K562 (cell line): Measurements from ENCODE around the gene PIK3C2B. TPM values are rescaled to one million over a fixed set of nuclear protein-coding genes. Genes with fewer than 3 reads are reported as not detected.

Experiments
- ATAC-seq: fragments of 200-7000 bp; cut with Tn5 transposase; 3 replicates; pipeline ENCODE4 v1.9.1; 2020; ENCODE audit warnings: moderate library complexity
- BruUV-seq: library from RNA; stranded (reverse); fragments of 400-500 nt; replicated peaks from 2 replicates; lab custom pipeline; 2021; lab: Mats Ljungman, UMichigan
- CTCF ChIA-PET: fragments of 300-600 bp; formaldehyde crosslinking; extraction: SDS; loops from one replicate; lab custom pipeline; 2021; ENCODE audit warnings: low intra/inter-chr PET ratio; lab: Yijun Ruan, JAX
- POLR2A ChIA-PET: fragments of 300-600, 350-650 bp; sonication (Branson Sonifier 250); formaldehyde crosslinking; extraction: SDS; loops from one replicate; lab custom pipeline; 2021; ENCODE audit warnings: antibody characterized with exemption, inconsistent platforms; lab: Yijun Ruan, JAX
- DNase-seq, 4 experiments: peaks; one replicate each; pipeline versions ENCODE4 v3.0.0 to v3.0.0-alpha.2; 2011 to 2018; ENCODE audit warnings: low spot score in 3 of 4, mixed read lengths in 3 of 4; ENCODE audit errors: extremely low read depth in 1 of 4
- FAIRE-seq: peaks from 2 replicates; lab custom pipeline; 2011; peaks lifted over from hg19 to GRCh38; lab: Jason Lieb, UNC
- H2AFZ ChIP-seq: 2 replicates; pipeline ENCODE4 v1.6.0; 2011; ENCODE audit warnings: low read depth, low read length, control low read depth, inconsistent platforms
- H3K27ac ChIP-seq: fragments of 200-600 bp; 3 replicates; pipeline ENCODE4 v1.8.0; 2011; ENCODE audit warnings: low read depth, mild to moderate bottlenecking, control low read depth, inconsistent platforms, low read length, moderate library complexity, mixed read lengths; ENCODE audit errors: extremely low read depth
- H3K27me3 ChIP-seq, 2 experiments: fragments of 300-600 bp in 1 of 2; 2 replicates in 1 of 2; 3 replicates in 1 of 2; pipeline versions ENCODE4 v1.6.0 to v1.8.0; 2011; ENCODE audit warnings: inconsistent platforms in 2 of 2, low read length in 2 of 2, mild to moderate bottlenecking in 1 of 2, mixed read lengths in 1 of 2, moderate library complexity in 1 of 2; ENCODE audit not compliant: control insufficient read depth in 2 of 2, insufficient read depth in 2 of 2
- H3K36me3 ChIP-seq: fragments of 300-600 bp; 3 replicates; pipeline ENCODE4 v1.8.0; 2011; ENCODE audit warnings: mild to moderate bottlenecking, low read length, inconsistent platforms; ENCODE audit not compliant: control insufficient read depth, insufficient read depth
- H3K4me1 ChIP-seq, 2 experiments: fragments of 200-600 bp in 1 of 2; replicated peaks in 1 of 2; 2 replicates in 1 of 2; 3 replicates in 1 of 2; pipeline versions ENCODE4 v1.5.1 to v1.8.0; 2011; ENCODE audit warnings: inconsistent platforms in 2 of 2, low read length in 2 of 2, mild to moderate bottlenecking in 1 of 2, mixed read lengths in 1 of 2, moderate library complexity in 1 of 2; ENCODE audit not compliant: control insufficient read depth in 2 of 2, insufficient read depth in 2 of 2
- H3K4me2 ChIP-seq: 2 replicates; pipeline ENCODE4 v1.6.1; 2011; ENCODE audit warnings: low read length, control low read depth, inconsistent platforms, mixed read lengths; ENCODE audit not compliant: insufficient read depth
- H3K4me3 ChIP-seq: fragments of 200-600 bp; sonication (generic), shearing (Covaris generic); 2 replicates; pipeline ENCODE4 v1.5.1; 2016; ENCODE audit warnings: control low read depth, inconsistent platforms
- H3K79me2 ChIP-seq: fragments of 200-600 bp; 3 replicates; pipeline ENCODE4 v1.8.0; 2011; ENCODE audit warnings: low read length, inconsistent platforms; ENCODE audit not compliant: control insufficient read depth, insufficient read depth
- H3K9ac ChIP-seq, 2 experiments: 2 replicates each; pipeline versions ENCODE4 v1.6.0 to v1.6.1; 2011; ENCODE audit warnings: low read depth in 2 of 2, low read length in 2 of 2, control low read depth in 1 of 2, inconsistent platforms in 1 of 2, mild to moderate bottlenecking in 1 of 2, mixed read lengths in 1 of 2; ENCODE audit not compliant: insufficient read depth in 1 of 2
- H3K9me1 ChIP-seq: one replicate; pipeline ENCODE4 v1.6.0; 2011; ENCODE audit warnings: inconsistent platforms, mild to moderate bottlenecking, low read length, moderate library complexity; ENCODE audit not compliant: control insufficient read depth, insufficient read depth
- H3K9me3 ChIP-seq: replicated peaks from 2 replicates; pipeline ENCODE4 v1.5.1; 2011; ENCODE audit warnings: low read depth, low read length, inconsistent platforms; ENCODE audit not compliant: control insufficient read depth, insufficient read depth
- H4K20me1 ChIP-seq: replicated peaks from 2 replicates; pipeline ENCODE4 v1.6.1; 2011; ENCODE audit warnings: low read length, inconsistent platforms, mixed read lengths; ENCODE audit not compliant: control insufficient read depth, insufficient read depth
- CHD4 ChIP-seq: fragments of 200-600 bp; sonication (generic); IDR thresholded peaks from 3 replicates; pipeline ENCODE4 v1.6.1; 2012; ENCODE audit warnings: low read depth, mild to moderate bottlenecking, mixed read lengths, low read length, inconsistent platforms; ENCODE audit not compliant: insufficient read depth, insufficient replicate concordance, poor library complexity, severe bottlenecking
- FOSL1 ChIP-seq: fragments of 200-800 bp; sonication (Bioruptor generic); conservative IDR thresholded peaks from 2 replicates; pipeline ENCODE4 v1.6.1; 2016; ENCODE audit warnings: missing genetic modification characterization, missing compliant biosample characterization
- GABPB1 ChIP-seq: sonication (generic); formaldehyde crosslinking; IDR thresholded peaks from 2 replicates; pipeline ENCODE4 v1.8.0; 2022; ENCODE audit warnings: mild to moderate bottlenecking, missing genetic modification reagents
- JUN ChIP-seq, 2 experiments: sonication (generic) in 1 of 2; formaldehyde crosslinking in 1 of 2; IDR thresholded peaks; 2 replicates each; pipeline versions ENCODE4 v1.6.1 to v1.8.0; 2012 to 2022; ENCODE audit warnings: borderline replicate concordance in 2 of 2, mild to moderate bottlenecking in 2 of 2, improper control_type of control experiment in 1 of 2, low read depth in 1 of 2, low read length in 1 of 2, missing genetic modification reagents in 1 of 2
- PML ChIP-seq: IDR thresholded peaks from 2 replicates; pipeline ENCODE4 v1.6.1; 2012; ENCODE audit warnings: low read length, inconsistent platforms
- SNIP1 ChIP-seq: fragments of 450-650 bp; IDR thresholded peaks from 2 replicates; pipeline ENCODE4 v1.7.1; 2017; ENCODE audit warnings: low read depth, mild to moderate bottlenecking
- TBL1XR1 ChIP-seq, 2 experiments: IDR thresholded peaks; 2 replicates each; pipeline ENCODE4 v1.6.1; 2012; ENCODE audit warnings: improper control_type of control experiment in 2 of 2, low read length in 2 of 2, mild to moderate bottlenecking in 1 of 2
- ZNF551 ChIP-seq: fragments of 250-450 bp; sonication (Bioruptor Pico); IDR thresholded peaks from 2 replicates; pipeline ENCODE4 v1.5.0; 2021; ENCODE audit warnings: mild to moderate bottlenecking, moderate library complexity
- ZNF766 ChIP-seq: fragments of 200-800 bp; sonication (Bioruptor generic); conservative IDR thresholded peaks from 2 replicates; pipeline ENCODE4 v1.6.1; 2016; ENCODE audit warnings: missing genetic modification characterization, missing compliant biosample characterization
- ZNF785 ChIP-seq: fragments of 250-450 bp; sonication (Bioruptor Pico); IDR thresholded peaks from 2 replicates; pipeline ENCODE4 v1.4.0; 2020; ENCODE audit warnings: mild to moderate bottlenecking
- WGBS: fragments of 100-300 bp; shearing (Covaris generic); methylation state at CpG from one replicate; pipeline ENCODE4 v1.1.6; 2016; ENCODE audit warnings: low coverage, mixed read lengths; ENCODE audit not compliant: insufficient coverage; ENCODE audit errors: missing lambda C conversion rate; 5-methylcytosine and 5-hydroxymethylcytosine counted together
- in situ Hi-C: fragments of 300-500 bp; cut with MboI; formaldehyde crosslinking; loops from 4 replicates; pipeline ENCODE4 v1.15.0; 2018; ENCODE audit warnings: inconsistent platforms, mixed read lengths
- intact Hi-C: fragments of 100-400 bp; cut with micrococcal nuclease; formaldehyde crosslinking; loops from 2 replicates; pipeline ENCODE4 v1.14.2; 2022
- polyA plus RNA-seq, 8 experiments: library from polyadenylated mRNA; depleted of rRNA in 4 of 8; stranded (reverse) in 5 of 8; unstranded in 3 of 8; fragments of >200 nt; fragmentation: Nextera tagmentation in 2 of 8; fragmentation: Illumina TruSeq in 1 of 8; extraction: Ambion mirVana in 2 of 8; extraction: Trizol in 1 of 8; gene quantifications; 2 replicates each; pipeline versions ENCODE4 v1.2.1 to v1.2.3, GENCODE V29; 2011 to 2014; ENCODE audit warnings: inconsistent platforms in 1 of 8, missing spikeins in 1 of 8
- total RNA-seq, 7 experiments: library from RNA; depleted of rRNA in 6 of 7; stranded (reverse); fragments of >200 nt in 6 of 7; fragmentation: Illumina TruSeq in 2 of 7; extraction: Trizol in 2 of 7; gene quantifications; 2 replicates each; pipeline versions ENCODE4 v1.2.1 to v1.2.3, GENCODE V29; 2011 to 2021; ENCODE audit warnings: low replicate concordance in 1 of 7
- TF ChIP-seq, protein P1 (sequence below): fragments of 450-650 bp; IDR thresholded peaks from 2 replicates; pipeline ENCODE4 v1.6.1; 2017; ENCODE audit warnings: mild to moderate bottlenecking, moderate library complexity
- TF ChIP-seq, protein P2 (sequence below): sonication (generic); formaldehyde crosslinking; IDR thresholded peaks from 2 replicates; pipeline ENCODE4 v1.8.0; 2022; ENCODE audit warnings: mild to moderate bottlenecking, missing genetic modification reagents

PIK3C2B gene
- total and polyA plus RNA-seq, 9 of the 15 experiments (the other 6 are each of a cell fraction or from before 2014, with no cell fraction given), result 0.10 to 2.9 (median 0.72) TPM

DNA sequence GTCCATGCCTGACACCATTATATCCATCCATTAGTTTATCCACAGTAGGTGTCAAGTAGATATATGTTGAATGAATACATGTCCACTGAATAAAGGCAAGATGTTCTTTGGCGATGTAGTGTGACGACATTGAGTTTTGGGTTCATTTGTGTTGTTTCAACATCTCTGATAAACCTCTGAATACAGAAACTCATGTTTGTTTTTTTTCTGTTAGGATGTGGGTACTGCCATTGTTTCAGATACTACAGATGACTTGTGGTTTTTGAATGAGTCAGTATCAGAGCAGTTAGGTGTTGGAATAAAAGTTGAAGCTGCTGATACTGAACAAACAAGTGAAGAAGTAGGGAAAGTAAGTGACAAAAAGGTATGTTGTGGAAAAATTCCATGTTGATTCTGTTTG is 49.7 kb upstream of the PIK3C2B start:
- Histone ChIP-seq H3K9me1 (no peaks in the 10 kb centered on the region), H3K36me3 (peaks cover 96% of the 10 kb centered on the region), H3K27me3 (no peaks in the 10 kb centered on the region), H2AFZ (no peak overlapping the region), H3K9ac (no peak overlapping the region), H3K27ac (no peak overlapping the region), H3K4me2 (no peak overlapping the region)
- no TSS peak for BruUV-seq
- CTCF ChIA-PET, result no interaction called here
- no peak for DNase-seq
- TF ChIP-seq ZNF766 (peak; percentile 77), FOSL1 (0 out of 2 replicates have a peak, but pooled peaks have one; percentile 27), ZNF551 (no peak)
- TF ChIP-seq, all 486 proteins: peak for 2
- H3K4me1 ChIP-seq, result no peaks in the 10 kb centered on the region
- no peak for FAIRE-seq
- POLR2A ChIA-PET, result interaction anchor here (0.8 to 2.1 kb wide), 4 partner anchors 11 to 28 kb away, joined by 3 to 7 read pairs (median 5); partner anchors contain the start of gene MDM4
- in situ Hi-C loops, result no loop called here
- intact Hi-C loops, result no loop called here
- no peak for ATAC-seq
- H4K20me1 ChIP-seq, result no peaks in the 10 kb centered on the region; the same call in 1 of the 2 replicates
- H3K79me2 ChIP-seq, result no peaks in the 10 kb centered on the region
- no peaks in the 10 kb centered on the region for H3K9me3 ChIP-seq
- 85% methylated on average over 2 of the region's 2 CpGs for WGBS
- H3K4me3 ChIP-seq, result no peak overlapping the region

DNA sequence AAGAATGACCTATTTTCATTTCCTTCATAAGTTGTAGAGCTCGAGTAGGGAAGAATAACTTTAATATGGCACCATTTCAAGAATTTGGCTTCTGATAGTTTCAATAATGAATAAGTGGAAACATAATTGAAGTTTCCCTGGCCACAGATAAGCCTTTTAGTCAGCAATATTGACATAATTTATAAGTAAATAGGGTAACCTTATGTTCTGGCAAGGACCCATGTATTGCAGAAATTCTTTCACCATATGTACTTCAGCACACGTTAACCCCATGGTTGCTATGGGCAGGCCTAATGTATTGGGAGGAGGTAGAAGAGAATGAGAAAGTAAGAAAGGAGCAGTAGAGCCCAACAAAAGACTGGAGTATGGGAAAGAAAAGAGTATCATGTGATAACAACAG is 47.0 kb upstream of the PIK3C2B start:
- H3K27me3 ChIP-seq, result no peaks in the 10 kb centered on the region
- no peaks in the 10 kb centered on the region for H3K79me2 ChIP-seq
- WGBS, result 90% methylated on average over 2 of the region's 2 CpGs
- no peaks in the 10 kb centered on the region for H3K4me1 ChIP-seq
- in situ Hi-C loops (no loop called here), intact Hi-C loops (no loop called here)
- H3K9me1 ChIP-seq, result no peaks in the 10 kb centered on the region
- no peaks in the 10 kb centered on the region for H3K9me3 ChIP-seq
- H3K4me3 ChIP-seq, result no peak overlapping the region
- DNase-seq (no peak), FAIRE-seq (no peak), ATAC-seq (no peak)
- H3K27ac ChIP-seq, result no peak overlapping the region
- ChIA-PET POLR2A (interaction anchor here (1.0 to 1.5 kb wide), 4 partner anchors 11 to 14 kb away, joined by 3 to 4 read pairs (median 4); no protein-coding TSS in a partner anchor), CTCF (no interaction called here)
- peaks cover 94% of the 10 kb centered on the region for H3K36me3 ChIP-seq
- BruUV-seq, result no TSS peak
- H2AFZ ChIP-seq, result no peak overlapping the region
- no peaks in the 10 kb centered on the region for H4K20me1 ChIP-seq
- H3K9ac ChIP-seq, result no peak overlapping the region
- H3K4me2 ChIP-seq, result no peak overlapping the region
- TF ChIP-seq, protein P1, sequence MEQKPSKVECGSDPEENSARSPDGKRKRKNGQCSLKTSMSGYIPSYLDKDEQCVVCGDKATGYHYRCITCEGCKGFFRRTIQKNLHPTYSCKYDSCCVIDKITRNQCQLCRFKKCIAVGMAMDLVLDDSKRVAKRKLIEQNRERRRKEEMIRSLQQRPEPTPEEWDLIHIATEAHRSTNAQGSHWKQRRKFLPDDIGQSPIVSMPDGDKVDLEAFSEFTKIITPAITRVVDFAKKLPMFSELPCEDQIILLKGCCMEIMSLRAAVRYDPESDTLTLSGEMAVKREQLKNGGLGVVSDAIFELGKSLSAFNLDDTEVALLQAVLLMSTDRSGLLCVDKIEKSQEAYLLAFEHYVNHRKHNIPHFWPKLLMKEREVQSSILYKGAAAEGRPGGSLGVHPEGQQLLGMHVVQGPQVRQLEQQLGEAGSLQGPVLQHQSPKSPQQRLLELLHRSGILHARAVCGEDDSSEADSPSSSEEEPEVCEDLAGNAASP, result no peak
- TF ChIP-seq SNIP1, result no peak
- TF ChIP-seq, protein P2, sequence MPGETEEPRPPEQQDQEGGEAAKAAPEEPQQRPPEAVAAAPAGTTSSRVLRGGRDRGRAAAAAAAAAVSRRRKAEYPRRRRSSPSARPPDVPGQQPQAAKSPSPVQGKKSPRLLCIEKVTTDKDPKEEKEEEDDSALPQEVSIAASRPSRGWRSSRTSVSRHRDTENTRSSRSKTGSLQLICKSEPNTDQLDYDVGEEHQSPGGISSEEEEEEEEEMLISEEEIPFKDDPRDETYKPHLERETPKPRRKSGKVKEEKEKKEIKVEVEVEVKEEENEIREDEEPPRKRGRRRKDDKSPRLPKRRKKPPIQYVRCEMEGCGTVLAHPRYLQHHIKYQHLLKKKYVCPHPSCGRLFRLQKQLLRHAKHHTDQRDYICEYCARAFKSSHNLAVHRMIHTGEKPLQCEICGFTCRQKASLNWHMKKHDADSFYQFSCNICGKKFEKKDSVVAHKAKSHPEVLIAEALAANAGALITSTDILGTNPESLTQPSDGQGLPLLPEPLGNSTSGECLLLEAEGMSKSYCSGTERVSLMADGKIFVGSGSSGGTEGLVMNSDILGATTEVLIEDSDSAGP (CRISPR knock-in tag), result no peak
- TF ChIP-seq JUN (IDR thresholded peaks at IDR 0.05; ENCODE audit: borderline replicate concordance, low read depth, low read length), result no peak
- TF ChIP-seq JUN (CRISPR knock-in tag; IDR thresholded peaks at IDR 0.05; ENCODE audit: borderline replicate concordance), result no peak
- TF ChIP-seq GABPB1 (CRISPR knock-in tag), result no peak
- no peak for TF ChIP-seq TBL1XR1 (IDR thresholded peaks at IDR 0.05; ENCODE audit: low read length in 2 of 2)
- TF ChIP-seq PML, result no peak
- TF ChIP-seq ZNF785 (CRISPR knock-in tag), result no peak
- TF ChIP-seq CHD4, result no peak
